Measurements from ENCODE around the gene TNFRSF14.
A peak's percentile ranks its signal among the peaks of the same experiment; 100 is the strongest.

TNFRSF14 gene

GRCh38 chr1:2604156-2604843 lies 48.1 kb downstream of the TNFRSF14 start:
- no peak for DNase-seq

DNA sequence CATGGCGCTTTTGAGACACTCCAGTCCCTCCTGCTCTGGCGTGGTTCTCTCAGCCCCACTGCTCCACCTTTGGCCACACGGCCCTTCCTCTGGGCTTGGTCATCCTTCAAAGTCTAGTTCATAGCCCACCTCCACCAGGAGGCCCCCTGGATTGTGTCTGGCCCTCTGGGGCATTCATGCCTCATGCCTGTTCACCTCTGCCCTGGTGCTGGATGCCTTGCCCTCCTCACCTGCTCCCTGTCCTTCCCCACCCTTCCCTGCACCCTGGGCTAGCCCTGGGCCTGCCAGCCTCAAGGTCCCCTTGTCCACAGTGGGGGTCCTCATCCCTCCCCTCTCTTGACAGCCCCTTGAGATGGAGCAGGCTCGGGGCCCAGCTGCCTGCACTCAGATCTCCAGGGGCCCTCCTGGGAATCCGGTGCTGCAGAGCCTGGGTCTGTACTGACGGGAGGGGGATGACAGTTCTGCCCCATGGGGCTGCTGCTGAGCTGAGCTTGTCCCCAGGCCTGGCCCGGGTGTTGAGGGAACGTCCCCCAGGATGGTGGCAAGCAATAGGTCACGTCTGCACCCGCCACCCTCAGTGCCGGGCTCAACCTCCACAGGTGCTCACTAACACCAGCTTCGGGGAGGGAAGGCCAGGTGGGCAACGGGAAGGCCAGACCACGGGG lies 48.8 kb downstream of the TNFRSF14 start:
- DNase-seq = no peak

DNA sequence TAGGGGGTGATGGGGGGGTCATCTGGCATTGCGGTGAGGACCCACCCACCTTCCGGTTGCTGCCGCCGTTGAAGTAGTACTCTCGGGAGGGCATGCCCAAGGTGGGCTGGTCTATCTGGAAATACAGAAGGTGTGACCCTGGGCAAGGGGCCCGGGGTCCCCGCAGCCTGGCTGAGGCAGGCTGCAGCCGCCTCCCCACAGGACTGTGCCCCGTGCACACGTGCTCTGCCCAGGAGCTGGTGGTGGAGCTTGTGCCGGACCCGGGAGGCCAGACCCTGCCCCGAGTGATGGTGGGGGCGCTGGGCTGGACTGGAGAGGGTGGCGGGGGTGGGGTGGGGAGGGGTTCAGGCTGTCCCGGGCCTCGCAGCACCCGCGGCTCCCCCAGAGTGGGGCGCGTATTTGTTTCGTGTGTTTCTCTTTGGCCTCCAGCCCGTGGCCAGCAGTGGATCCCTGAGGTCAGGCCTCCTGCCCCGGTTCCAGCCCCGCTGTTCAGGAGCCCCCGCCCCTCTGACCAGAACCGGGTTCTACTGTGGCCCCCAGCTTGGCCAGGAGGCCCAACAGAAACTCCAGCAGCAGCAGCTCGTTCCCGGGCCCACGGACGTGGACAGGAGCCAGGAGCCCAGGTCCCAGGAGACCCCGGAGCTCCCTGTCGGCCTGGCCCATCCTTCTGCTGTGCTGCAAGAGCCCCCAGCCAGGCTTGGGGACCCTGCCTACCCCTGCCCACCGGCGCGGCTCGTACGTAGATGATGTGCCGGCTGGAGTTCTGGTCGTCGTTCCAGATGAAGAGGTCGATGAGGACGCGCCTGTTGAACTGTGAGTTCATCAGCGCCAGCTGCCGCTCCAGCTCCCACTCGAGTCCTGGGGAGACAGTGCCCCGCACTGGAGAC lies 49.6 kb downstream of the TNFRSF14 start:
- DNase-seq = no peak

DNA sequence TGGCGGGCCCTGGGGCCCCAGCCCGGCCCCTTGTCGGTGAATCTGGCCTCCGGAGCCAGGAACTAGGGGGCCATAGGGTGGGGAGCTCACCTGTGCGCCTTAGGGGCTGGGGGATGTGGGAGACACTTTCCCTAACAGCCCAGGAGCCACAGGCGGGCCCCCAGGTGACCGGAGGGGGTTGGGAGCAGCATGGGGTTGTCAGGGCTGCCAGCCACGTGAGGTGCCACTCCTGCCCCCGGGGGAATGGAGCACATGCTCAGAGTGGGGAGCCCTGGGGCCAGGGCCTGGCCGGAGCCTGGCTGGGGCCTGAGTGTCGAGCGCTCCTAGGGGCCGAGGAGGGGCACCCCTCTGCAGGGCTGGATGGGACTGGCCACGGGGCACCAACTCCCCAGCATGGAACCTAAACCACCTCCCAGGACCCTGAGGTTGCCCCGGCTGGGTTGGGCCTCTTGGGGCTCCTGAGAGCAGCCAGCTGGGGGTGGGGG lies 50.3 kb downstream of the TNFRSF14 start:
- DNase-seq = no peak

- DNase-seq = no peak
Measured at GRCh38 chr1:2606881-2607621, 50.9 kb downstream of the TNFRSF14 start.

DNA sequence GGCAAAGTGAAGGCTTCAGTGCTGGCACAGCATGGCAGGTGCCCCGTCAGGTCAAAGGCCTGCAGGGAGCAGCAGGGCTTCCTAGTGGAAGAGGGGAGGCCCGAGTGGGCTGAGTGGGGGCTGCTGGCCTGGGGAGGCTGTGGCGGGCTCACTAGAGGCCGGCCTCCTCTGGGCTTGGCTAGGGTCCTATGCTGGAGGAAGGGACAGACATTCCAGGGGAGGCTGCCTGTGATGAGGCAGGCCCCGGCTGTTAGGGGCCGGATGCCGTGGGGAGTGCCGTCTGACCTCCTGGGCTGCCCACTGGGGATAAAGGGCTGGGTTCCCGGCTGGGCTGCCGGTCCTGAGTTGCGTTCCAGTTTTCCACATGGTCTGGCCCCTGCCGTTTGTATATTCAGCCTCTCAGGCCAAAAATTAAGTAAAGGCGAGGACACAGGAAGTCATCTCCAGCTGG lies 51.5 kb downstream of the TNFRSF14 start:
- DNase-seq = no peak

GRCh38 chr1:2609319-2610035 lies 53.3 kb downstream of the TNFRSF14 start:
- DNase-seq = no peak

DNA sequence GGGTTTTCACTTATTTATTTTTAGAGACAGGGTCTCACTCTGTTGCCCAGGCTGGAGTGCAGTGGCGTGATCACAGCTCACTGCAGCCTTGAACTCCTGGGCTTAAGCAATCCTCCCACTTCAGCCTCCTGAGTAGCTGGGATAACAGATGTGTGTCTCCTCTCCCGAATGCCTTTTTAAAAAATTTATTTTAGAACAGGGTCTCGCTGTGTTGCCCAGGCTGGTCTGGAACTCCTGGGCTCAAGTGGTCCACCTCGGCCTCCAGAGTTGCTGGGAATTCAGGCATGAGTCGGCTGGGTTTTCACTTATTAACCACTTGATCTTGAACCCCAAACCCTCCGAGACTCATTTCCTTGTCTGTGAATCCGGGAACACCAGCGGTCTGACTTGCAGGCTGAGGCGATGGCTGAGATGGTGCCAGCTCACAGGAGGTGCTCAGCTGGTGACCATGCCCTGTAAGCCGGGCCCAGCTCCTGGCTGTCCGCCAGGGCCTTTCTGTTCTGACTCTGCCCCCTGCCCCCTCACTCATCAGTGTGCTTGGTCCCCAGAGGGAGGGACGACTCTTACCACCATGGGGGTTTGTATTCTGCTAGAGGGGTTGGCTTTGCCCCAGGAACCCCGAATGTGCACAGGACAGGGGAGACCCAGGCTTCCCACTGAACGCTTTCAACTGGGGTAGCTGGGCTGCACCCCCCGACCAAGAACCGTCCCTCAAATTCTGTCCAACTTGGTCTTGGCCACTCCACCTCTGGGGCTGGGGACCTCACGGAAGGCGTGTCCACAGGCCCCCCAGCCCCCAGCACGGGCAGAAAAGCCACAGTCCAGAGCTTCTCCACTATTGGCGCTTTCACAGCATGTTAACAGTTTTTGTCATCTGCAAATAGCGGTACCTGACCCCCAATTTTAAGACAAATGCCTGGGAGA lies 54.1 kb downstream of the TNFRSF14 start:
- DNase-seq = no peak

- DNase-seq = peak; percentile 32
Measured at GRCh38 chr1:2611031-2611501, 54.9 kb downstream of the TNFRSF14 start.

GRCh38 chr1:2611621-2612437 lies 55.7 kb downstream of the TNFRSF14 start:
- DNase-seq = no peak

GRCh38 chr1:2612591-2613365 lies 56.6 kb downstream of the TNFRSF14 start:
- DNase-seq = no peak
